Heart left ventricle (tissue), 16 donors: Measurements from ENCODE around the gene STK11IP. TPM values are rescaled to one million over a fixed set of nuclear protein-coding genes. Genes with fewer than 3 reads are reported as not detected.

Experiments
- ATAC-seq, 4 donors: fragments of 200-7000 bp; cut with Tn5 transposase; one replicate each; pipeline ENCODE4 v1.9.1; 2020 to 2022; ENCODE audit warnings: moderate library complexity in 4 of 4, mild to moderate bottlenecking in 3 of 4, moderate number of reproducible peaks in 1 of 4
- DNase-seq, 5 donors: peaks; one replicate each; pipeline ENCODE4 v3.0.0-alpha.2; 2020
- H3K27ac ChIP-seq, 12 donors: fragments of 200-600 bp; sonication (generic) in 4 of 12; one replicate each; pipeline versions ENCODE4 v1.5.0 to v1.8.0; 2016 to 2022; ENCODE audit warnings: mild to moderate bottlenecking in 2 of 12
- H3K27me3 ChIP-seq, 9 donors: fragments of 200-600 bp; sonication (generic) in 2 of 9; one replicate each; pipeline versions ENCODE4 v1.5.1 to v1.8.0; 2016 to 2022; ENCODE audit warnings: mild to moderate bottlenecking in 3 of 9
- H3K36me3 ChIP-seq, 9 donors: fragments of 200-600 bp; sonication (generic) in 2 of 9; one replicate each; pipeline versions ENCODE4 v1.5.0 to v1.8.0; 2018 to 2022; ENCODE audit warnings: mild to moderate bottlenecking in 2 of 9
- H3K4me1 ChIP-seq, 12 donors: fragments of 200-600 bp; sonication (generic) in 4 of 12; one replicate each; pipeline versions ENCODE4 v1.5.0 to v1.8.0; 2016 to 2022; ENCODE audit warnings: mild to moderate bottlenecking in 3 of 12
- H3K4me3 ChIP-seq, 12 donors: fragments of 200-600 bp; sonication (generic) in 4 of 12; one replicate each; pipeline versions ENCODE4 v1.5.0 to v1.8.0; 2017 to 2022; ENCODE audit warnings: mild to moderate bottlenecking in 9 of 12, moderate library complexity in 4 of 12
- H3K9me3 ChIP-seq, 12 donors: fragments of 200-600 bp; sonication (generic) in 4 of 12; one replicate each; pipeline versions ENCODE4 v1.5.0 to v1.8.0; 2016 to 2022; ENCODE audit warnings: mild to moderate bottlenecking in 1 of 12
- CTCF ChIP-seq, 12 donors: fragments of 200-600 bp; sonication (generic) in 4 of 12; IDR thresholded peaks; one replicate each; pipeline versions ENCODE4 v1.5.0 to v1.8.0; 2018 to 2022; ENCODE audit warnings: antibody characterized with exemption in 12 of 12, mild to moderate bottlenecking in 5 of 12
- POLR2A ChIP-seq, 2 donors: fragments of 450-650 bp; IDR thresholded peaks; one replicate each; pipeline ENCODE4 v1.6.1; 2017; ENCODE audit warnings: antibody characterized with exemption in 2 of 2, mild to moderate bottlenecking in 2 of 2, moderate library complexity in 2 of 2
- WGBS, 4 donors: extraction: QIAGEN DNeasy Blood & Tissue Kit in 2 of 4; methylation state at CpG; one replicate each; pipeline versions ENCODE4 v1.1.5 to v1.1.7; 2013 to 2018; 5-methylcytosine and 5-hydroxymethylcytosine counted together
- intact Hi-C, 10 donors: fragments of 100-400 bp; cut with DNase I; formaldehyde crosslinking; loops; one replicate each; pipeline versions ENCODE4 v1.11.1 to v1.14.2; 2022
- polyA plus RNA-seq, 2 donors: library from polyadenylated mRNA; stranded (reverse); fragments of 200-250 nt; gene quantifications; one replicate each; pipeline ENCODE4 v1.2.3, GENCODE V29; 2013
- total RNA-seq, 9 donors: library from RNA; depleted of rRNA in 2 of 9; stranded (reverse); fragments of >200 nt in 2 of 9; fragmentation: NEBNext Ultra II Directional in 3 of 9; extraction: Animal tissue kit (Norgen Biotek cat#: 25700) in 3 of 9; gene quantifications; one replicate each; pipeline versions ENCODE4 v1.1.0 to v1.2.4, GENCODE V29; 2016 to 2023
- donor health status: ischemic (EF 13 %, LVEDD 7.1; RV severe dilation, severe dysfunction).
- donor health status: healthy with polysubstance abuse.
- donor health status: DM: no; HTN: yes; CAD: no.
- donor health status: DM: no; HTN: no; CAD: no.
- donor health status: ischemic (EF 25% LVEDD 6.9; RV normal size, moderate dysfunction).
- donor health status: ischemic (EF 25% LVEDD 5.7; RV mildly dilated, moderate dysfunction).
- donor health status: healthy.
- donor health status: DM: yes; HTN: yes; CAD: no.
- donor health status: ischemic (EF 35%, LVEDD 5.7; RV mildly dilated, moderate dysfunction).
- donor health status: nonischemic (EF 11% LVEDD 7.7; RV severe dilation, severe dysfunction).
- donor health status: DM: yes; HTN: yes; CAD: no.
- donor health status: PGD.
- donor health status: ischemic (EF 29% LVEDD 5.4; RV normal size, mild dysfunction).
- donor health status: nonischemic (EF 23%, LVEDD 6.1; RV moderate dilation, normal function).

The STK11IP gene
- total and polyA plus RNA-seq, 11 donors: 7.3 to 24.1 (median 14.9) TPM

- Histone ChIP-seq H3K27ac (peak within 1 kb of the TSS; percentile 71 to 96 (median 90)), H3K4me3 (peak within 1 kb of the TSS; percentile 50 to 92 (median 68)), H3K4me1 (peaks cover 0 to 33% (median 10%) of the 10 kb centered on the region in 12 donors), H3K36me3 (peaks cover 0 to 24% (median 7%) of the 10 kb centered on the region in 9 donors), H3K9me3 (no peaks in the 10 kb centered on the region), H3K27me3 (peaks cover 0 to 30% (median 0%) of the 10 kb centered on the region in 9 donors)
- 5 to 14% (median 9%) methylated on average over 19 to 42 of the region's 42 CpGs for WGBS, 4 donors
- intact Hi-C loops: loop anchor here in 4 of 10 donors (1.0 to 5.0 kb wide), 5 partner anchors 25 to 61 kb away; partner anchors contain the start of genes STK11IP (in 2 of the 4) and SLC4A3 (in 1 of the 4)
- DNase-seq (peak; percentile 83 to 93 (median 91)), ATAC-seq (peak; percentile 83 to 91 (median 84))
- TF ChIP-seq CTCF (IDR thresholded peaks at IDR 0.05) (peak in 1 of 12 donors; percentile 15), POLR2A (IDR thresholded peaks at IDR 0.05) (peak in 1 of 2 donors; percentile 39)
Measured at GRCh38 chr2:219571311-219572236, 26.1 kb upstream of the STK11IP start, which contains the start of gene OBSL1. TSS of gene OBSL1 (minus strand) at chr2:219571539. CDS start at chr2:219571232, 307 bp downstream.

- intact Hi-C loops: loop anchor here in 2 of 10 donors (5.0 kb wide), 2 partner anchors 55 to 60 kb away; partner anchors contain the start of gene SLC4A3 (in 1 of the 2)
- H3K4me1 ChIP-seq: peaks cover 0 to 33% (median 10%) of the 10 kb centered on the region in 12 donors
- no peaks in the 10 kb centered on the region for H3K9me3 ChIP-seq
- WGBS, 4 donors: 79 to 88% (median 83%) methylated on average over 13 of the region's 13 CpGs
- peaks cover 0 to 37% (median 0%) of the 10 kb centered on the region in 9 donors for H3K27me3 ChIP-seq
- TF ChIP-seq CTCF (IDR thresholded peaks at IDR 0.05) (no peak), POLR2A (IDR thresholded peaks at IDR 0.05) (no peak)
- peak within 1 kb of the TSS; percentile 50 to 92 (median 68) for H3K4me3 ChIP-seq
- peak within 1 kb of the TSS; percentile 71 to 96 (median 90) for H3K27ac ChIP-seq
- H3K36me3 ChIP-seq: peaks cover 0 to 16% (median 0%) of the 10 kb centered on the region in 9 donors
- no peak for DNase-seq
- ATAC-seq: no peak
Measured at GRCh38 chr2:219572237-219573001, 25.2 kb upstream of the STK11IP start, which contains the start of gene INHA. TSS of gene INHA (plus strand) at chr2:219572310. CDS start at chr2:219572375, 65 bp downstream.

GRCh38 chr2:219573166-219573565 is 24.5 kb upstream of the STK11IP start:
- intact Hi-C loops: loop anchor here in 2 of 10 donors (5.0 kb wide), 2 partner anchors 54 to 59 kb away; partner anchors contain the start of gene SLC4A3 (in 1 of the 2)
- peaks cover 0 to 33% (median 10%) of the 10 kb centered on the region in 12 donors for H3K4me1 ChIP-seq
- DNase-seq (no peak), ATAC-seq (no peak)
- TF ChIP-seq POLR2A (IDR thresholded peaks at IDR 0.05): no peak
- TF ChIP-seq CTCF (IDR thresholded peaks at IDR 0.05): no peak
- H3K4me3 ChIP-seq: no peak overlapping the region
- H3K27ac ChIP-seq: peak overlapping the region in 3 of 12 donors; percentile 90 to 96 (median 93)
- peaks cover 0 to 43% (median 0%) of the 10 kb centered on the region in 9 donors for H3K27me3 ChIP-seq
- no peaks in the 10 kb centered on the region for H3K9me3 ChIP-seq
- 73 to 83% (median 76%) methylated on average over 5 of the region's 5 CpGs for WGBS, 4 donors
- peaks cover 0 to 10% (median 0%) of the 10 kb centered on the region in 9 donors for H3K36me3 ChIP-seq
